SK-N-SH (cell line): ENCODE measurements around the gene SLC66A3.

Source experiments
- CTCF ChIP-seq: fragments of 200-600 bp; sonication (generic); IDR thresholded peaks from 2 replicates; pipeline ENCODE4 v1.6.1; 2017; ENCODE audit warnings: antibody characterized with exemption, mild to moderate bottlenecking, moderate library complexity
- MXI1 ChIP-seq: IDR thresholded peaks from 2 replicates; pipeline ENCODE4 v1.6.1; 2012; ENCODE audit warnings: mild to moderate bottlenecking, low read depth, low read length, improper control_type of control experiment
- RFX5 ChIP-seq: IDR thresholded peaks from 2 replicates; pipeline ENCODE4 v1.6.1; 2012; ENCODE audit warnings: mild to moderate bottlenecking, improper control_type of control experiment, low read length
- TAF1 ChIP-seq: IDR thresholded peaks from 2 replicates; pipeline ENCODE4 v1.6.1; 2012; ENCODE audit warnings: low read depth, mild to moderate bottlenecking, low read length, moderate library complexity, borderline replicate concordance
- ZBTB33 ChIP-seq: IDR thresholded peaks from 2 replicates; pipeline ENCODE4 v1.4.0; 2012; ENCODE audit warnings: low read depth, borderline replicate concordance

DNA sequence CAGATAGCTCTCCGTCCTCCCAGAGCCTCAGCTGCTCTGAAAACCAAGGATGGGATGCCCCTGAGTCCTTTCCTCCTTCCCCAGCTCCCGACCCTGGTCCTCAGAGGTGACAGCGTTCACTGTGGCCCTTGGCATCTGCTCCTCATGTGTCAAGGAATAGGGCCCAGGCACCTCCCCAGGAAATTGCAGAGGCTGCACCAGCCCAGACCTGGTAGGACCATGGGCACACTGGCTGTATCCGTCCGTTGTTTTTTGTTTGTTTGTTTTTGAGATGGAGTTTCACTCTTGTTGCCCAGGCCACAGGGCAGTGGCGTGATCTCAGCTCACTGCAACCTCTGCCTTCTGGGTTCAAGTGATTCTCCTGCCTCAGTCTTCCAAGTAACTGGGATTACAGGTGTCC lies 37.5 kb upstream of the SLC66A3 start:
- TF ChIP-seq CTCF (no peak), TAF1 (no peak), RFX5 (no peak), MXI1 (no peak), ZBTB33 (no peak)
